SU-DHL-6 (cell line): ENCODE results near the gene PHF1.
"Not testable (repeated sequence)": the region's sequence is repeated elsewhere in the genome, so short reads cannot be mapped to it uniquely, and the experiment has no call there.

Source experiments
- EZH2phosphoT487 ChIP-seq: fragments of 200-600 bp; sonication (generic), shearing (Covaris generic); conservative IDR thresholded peaks from 2 replicates; pipeline ENCODE4 v1.6.1; 2018; ENCODE audit warnings: mild to moderate bottlenecking, antibody characterized with exemption, low read length, moderate library complexity, mixed read lengths
- TF ChIP-seq, protein P1 (sequence below): fragments of 200-600 bp; sonication (generic); IDR thresholded peaks from one replicate; pipeline ENCODE4 v1.5.1; 2017; ENCODE audit warnings: antibody characterized with exemption, mild to moderate bottlenecking, low read length, moderate library complexity; ENCODE audit not compliant: insufficient read depth, poor library complexity, severe bottlenecking

DNA sequence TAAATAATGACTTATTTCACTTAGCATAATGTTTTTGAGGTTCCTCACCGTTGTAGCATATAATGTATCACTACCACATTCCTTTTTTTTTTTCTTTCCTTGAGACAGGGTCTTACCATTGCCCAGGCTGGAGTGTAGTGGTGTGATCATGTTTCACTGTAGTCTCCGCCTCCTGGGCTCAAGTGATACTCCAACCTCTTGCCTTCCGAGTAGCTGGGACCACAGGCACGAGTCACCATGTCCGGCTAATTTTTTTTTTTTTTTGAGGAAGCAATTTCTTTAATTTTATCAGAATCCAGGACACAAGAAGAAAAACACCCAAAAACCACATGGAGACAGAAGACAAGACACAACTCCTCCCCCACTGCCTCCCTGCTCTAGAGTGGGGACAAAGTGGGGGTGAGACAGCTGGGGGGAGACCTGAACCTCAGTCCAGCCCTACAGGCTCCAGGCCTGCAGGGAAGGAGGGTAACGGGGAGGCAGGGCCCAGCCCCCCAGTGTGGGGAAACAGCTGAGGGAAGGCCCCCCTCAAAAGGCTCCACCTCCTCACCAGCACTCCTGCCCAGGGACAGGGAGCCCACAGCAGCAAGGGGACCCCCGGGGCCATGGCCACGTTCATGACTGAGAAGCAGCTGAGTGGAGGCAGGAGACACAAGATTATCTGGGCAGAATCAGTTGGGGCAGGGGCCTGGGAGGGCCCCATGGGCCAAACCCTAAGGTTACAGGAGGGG lies 46.2 kb upstream of the PHF1 start:
- TF ChIP-seq, protein P1, sequence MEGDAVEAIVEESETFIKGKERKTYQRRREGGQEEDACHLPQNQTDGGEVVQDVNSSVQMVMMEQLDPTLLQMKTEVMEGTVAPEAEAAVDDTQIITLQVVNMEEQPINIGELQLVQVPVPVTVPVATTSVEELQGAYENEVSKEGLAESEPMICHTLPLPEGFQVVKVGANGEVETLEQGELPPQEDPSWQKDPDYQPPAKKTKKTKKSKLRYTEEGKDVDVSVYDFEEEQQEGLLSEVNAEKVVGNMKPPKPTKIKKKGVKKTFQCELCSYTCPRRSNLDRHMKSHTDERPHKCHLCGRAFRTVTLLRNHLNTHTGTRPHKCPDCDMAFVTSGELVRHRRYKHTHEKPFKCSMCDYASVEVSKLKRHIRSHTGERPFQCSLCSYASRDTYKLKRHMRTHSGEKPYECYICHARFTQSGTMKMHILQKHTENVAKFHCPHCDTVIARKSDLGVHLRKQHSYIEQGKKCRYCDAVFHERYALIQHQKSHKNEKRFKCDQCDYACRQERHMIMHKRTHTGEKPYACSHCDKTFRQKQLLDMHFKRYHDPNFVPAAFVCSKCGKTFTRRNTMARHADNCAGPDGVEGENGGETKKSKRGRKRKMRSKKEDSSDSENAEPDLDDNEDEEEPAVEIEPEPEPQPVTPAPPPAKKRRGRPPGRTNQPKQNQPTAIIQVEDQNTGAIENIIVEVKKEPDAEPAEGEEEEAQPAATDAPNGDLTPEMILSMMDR = not testable (repeated sequence)
- TF ChIP-seq EZH2phosphoT487 = not testable (repeated sequence)
